GM12892 (cell line): Measurements from ENCODE around the gene MPV17L2.

Source experiments
- POLR2A ChIP-seq: IDR thresholded peaks from 2 replicates; pipeline ENCODE4 v1.6.1; 2011; ENCODE audit warnings: low read depth, low read length, control low read depth
- POLR2AphosphoS5 ChIP-seq: IDR thresholded peaks from 2 replicates; pipeline ENCODE4 v1.6.1; 2011; ENCODE audit warnings: low read depth, low read length, control low read depth
- TAF1 ChIP-seq: IDR thresholded peaks from 2 replicates; pipeline ENCODE4 v1.6.1; 2011; ENCODE audit warnings: low read depth, mild to moderate bottlenecking, control low read depth, low read length, borderline replicate concordance

DNA sequence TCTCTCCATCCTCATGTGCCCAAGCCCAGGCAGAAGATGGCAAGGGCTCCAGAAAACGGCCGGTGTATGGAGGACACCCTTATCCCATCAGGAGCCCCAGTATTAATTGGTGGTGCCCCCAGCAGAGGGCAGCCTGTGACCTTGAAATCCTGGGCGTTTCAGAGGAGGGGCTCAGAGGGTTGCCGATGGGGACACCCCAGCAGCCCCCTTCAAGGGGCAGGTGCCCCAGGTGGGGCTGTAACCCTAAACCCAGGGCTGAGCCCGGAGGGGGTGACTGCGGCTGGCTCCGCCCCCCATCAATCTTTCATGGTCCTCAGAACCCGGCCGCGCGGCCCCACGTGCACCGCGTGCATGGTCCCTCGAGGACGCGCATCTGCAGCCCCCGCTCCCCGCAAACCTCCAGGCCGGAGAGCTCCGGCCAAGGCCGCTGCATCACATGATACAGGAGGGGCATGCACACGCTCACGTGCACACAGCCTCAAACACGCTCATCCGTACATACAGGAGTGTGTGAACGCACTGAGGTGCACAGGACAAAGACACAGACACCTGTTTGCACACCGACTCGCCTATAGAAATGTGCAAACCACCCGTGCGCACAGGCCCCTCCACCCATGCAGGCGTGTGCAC is 9.9 kb downstream of the MPV17L2 start:
- no peak for TF ChIP-seq POLR2A
- no peak for TF ChIP-seq POLR2AphosphoS5
- TF ChIP-seq TAF1: no peak
